ENCODE results near the gene RABEP2. TPM values are rescaled to one million over a fixed set of nuclear protein-coding genes. Genes with fewer than 3 reads are reported as not detected.

The RABEP2 gene, protein sequence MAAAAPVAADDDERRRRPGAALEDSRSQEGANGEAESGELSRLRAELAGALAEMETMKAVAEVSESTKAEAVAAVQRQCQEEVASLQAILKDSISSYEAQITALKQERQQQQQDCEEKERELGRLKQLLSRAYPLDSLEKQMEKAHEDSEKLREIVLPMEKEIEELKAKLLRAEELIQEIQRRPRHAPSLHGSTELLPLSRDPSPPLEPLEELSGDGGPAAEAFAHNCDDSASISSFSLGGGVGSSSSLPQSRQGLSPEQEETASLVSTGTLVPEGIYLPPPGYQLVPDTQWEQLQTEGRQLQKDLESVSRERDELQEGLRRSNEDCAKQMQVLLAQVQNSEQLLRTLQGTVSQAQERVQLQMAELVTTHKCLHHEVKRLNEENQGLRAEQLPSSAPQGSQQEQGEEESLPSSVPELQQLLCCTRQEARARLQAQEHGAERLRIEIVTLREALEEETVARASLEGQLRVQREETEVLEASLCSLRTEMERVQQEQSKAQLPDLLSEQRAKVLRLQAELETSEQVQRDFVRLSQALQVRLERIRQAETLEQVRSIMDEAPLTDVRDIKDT
- 52.3 and 68.3 TPM in 2 replicates for total RNA-seq

GRCh38 chr16:28924762-28925385, at the start of gene RABEP2:
TSS of gene RABEP2 (minus strand) at chr16:28925238. CDS start at chr16:28925163, 75 bp downstream.

GRCh38 chr16:28974437-28975157, 49.6 kb upstream of the RABEP2 start, which contains the start of gene SPNS1:
TSS of gene SPNS1 (plus strand) at chr16:28974778. CDS start at chr16:28975152, 374 bp downstream.

DNA sequence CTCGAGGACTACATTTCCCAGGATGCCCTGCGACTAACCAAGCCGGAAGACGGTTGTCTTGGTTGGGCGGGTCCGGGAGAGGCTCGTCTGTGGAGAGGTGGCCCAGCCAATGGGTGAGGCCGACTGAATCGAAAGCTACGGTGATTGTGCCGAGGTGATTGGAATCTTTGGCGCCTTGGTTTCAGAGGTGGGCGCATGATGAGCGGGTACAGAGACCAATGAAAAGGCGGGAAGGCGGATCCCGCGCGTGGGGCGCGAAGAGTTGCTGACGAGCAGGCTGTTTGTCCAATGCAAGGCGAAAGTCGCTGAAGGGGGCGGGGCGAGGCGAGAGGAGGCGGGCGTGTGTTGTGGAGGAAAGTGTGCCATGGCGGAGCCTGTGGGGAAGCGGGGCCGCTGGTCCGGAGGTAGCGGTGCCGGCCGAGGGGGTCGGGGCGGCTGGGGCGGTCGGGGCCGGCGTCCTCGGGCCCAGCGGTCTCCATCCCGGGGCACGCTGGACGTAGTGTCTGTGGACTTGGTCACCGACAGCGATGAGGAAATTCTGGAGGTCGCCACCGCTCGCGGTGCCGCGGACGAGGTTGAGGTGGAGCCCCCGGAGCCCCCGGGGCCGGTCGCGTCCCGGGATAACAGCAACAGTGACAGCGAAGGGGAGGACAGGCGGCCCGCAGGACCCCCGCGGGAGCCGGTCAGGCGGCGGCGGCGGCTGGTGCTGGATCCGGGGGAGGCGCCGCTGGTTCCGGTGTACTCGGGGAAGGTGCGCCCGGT, 25.8 kb upstream of the RABEP2 start, which contains the start of gene NFATC2IP:
Gene NFATC2IP, plus strand, starts transcription at position 290 of the 762 bp plus-strand sequence. Its CDS starts 75 bp downstream, at position 365.

DNA sequence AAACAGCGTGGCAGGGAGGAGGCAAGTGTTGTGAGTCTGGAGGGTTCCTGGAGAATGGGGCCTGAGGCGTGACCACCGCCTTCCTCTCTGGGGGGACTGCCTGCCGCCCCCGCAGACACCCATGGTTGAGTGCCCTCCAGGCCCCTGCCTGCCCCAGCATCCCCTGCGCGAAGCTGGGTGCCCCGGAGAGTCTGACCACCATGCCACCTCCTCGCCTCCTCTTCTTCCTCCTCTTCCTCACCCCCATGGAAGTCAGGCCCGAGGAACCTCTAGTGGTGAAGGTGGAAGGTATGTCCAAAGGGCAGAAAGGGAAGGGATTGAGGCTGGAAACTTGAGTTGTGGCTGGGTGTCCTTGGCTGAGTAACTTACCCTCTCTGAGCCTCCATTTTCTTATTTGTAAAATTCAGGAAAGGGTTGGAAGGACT, 6.8 kb upstream of the RABEP2 start, which contains the start of gene CD19:
Gene CD19, plus strand, starts transcription at position 171 of the 425 bp plus-strand sequence. Its CDS starts 30 bp downstream, at position 201.

GRCh38 chr16:28878083-28878926, 46.7 kb downstream of the RABEP2 start, which contains the start of gene ATP2A1:
TSS of gene ATP2A1 (plus strand) at chr16:28878488. CDS start at chr16:28878672, 184 bp downstream.

Small RNA genes lying within 50 kb of the gene (small RNA-seq; reads per million reads assigned to genes)
- gene RF00416: not detected

Other genes starting within 250 kb of the RABEP2 start
- gene EIF3C, start 213.8 kb downstream of the RABEP2 start, total RNA-seq: 62.7 and 131 TPM in 2 replicates
- gene NPIPB9, start 173.5 kb downstream of the RABEP2 start, total RNA-seq: 3.9 TPM in 1 of 2 replicates, not detected in the other
- gene ATXN2L, start 102.2 kb downstream of the RABEP2 start, total RNA-seq: 54.6 and 59.0 TPM in 2 replicates
- 76.6 and 111 TPM in 2 replicates for gene TUFM, start 78.9 kb downstream of the RABEP2 start, total RNA-seq
- gene SH2B1, start 61.4 kb downstream of the RABEP2 start, total RNA-seq: 19.7 and 26.7 TPM in 2 replicates
- gene ATP2A1, start 46.8 kb downstream of the RABEP2 start, total RNA-seq: 0.11 and 0.39 TPM in 2 replicates
- gene CD19, start 6.7 kb upstream of the RABEP2 start, total RNA-seq: not detected in 2 replicates
- 14.7 and 19.6 TPM in 2 replicates for gene NFATC2IP, start 25.7 kb upstream of the RABEP2 start, total RNA-seq
- gene SPNS1, start 49.5 kb upstream of the RABEP2 start, total RNA-seq: 32.6 and 70.6 TPM in 2 replicates
- 0.79 and 1.2 TPM in 2 replicates for gene LAT, start 59.8 kb upstream of the RABEP2 start, total RNA-seq